IMR-90 (cell line): ENCODE data around the gene CHMP4A. TPM values are rescaled to one million over a fixed set of nuclear protein-coding genes. Genes with fewer than 3 reads are reported as not detected.
"Not testable (repeated sequence)": the region's sequence is repeated elsewhere in the genome, so short reads cannot be mapped to it uniquely, and the experiment has no call there.

Source experiments
- ATAC-seq: fragments of 200-7000 bp; cut with Tn5 transposase; 2 replicates; pipeline ENCODE4 v1.9.1; 2020; ENCODE audit warnings: low read depth, mild to moderate bottlenecking, moderate library complexity
- BruUV-seq: library from RNA; stranded (reverse); fragments of 400-500 nt; replicated peaks from 2 replicates; lab custom pipeline; 2021; lab: Mats Ljungman, UMichigan
- CTCF ChIA-PET: fragments of 300-600 bp; formaldehyde crosslinking; extraction: SDS; loops from one replicate; lab custom pipeline; 2021; ENCODE audit warnings: antibody characterized with exemption; lab: Yijun Ruan, JAX
- POLR2A ChIA-PET: fragments of 300-600 bp; sonication (Branson Sonifier 250); formaldehyde crosslinking; loops from one replicate; lab custom pipeline; 2022; ENCODE audit warnings: antibody characterized with exemption; ENCODE audit not compliant: unreplicated experiment; lab: Charles Lee
- DNase-seq: peaks from one replicate; pipeline ENCODE4 v3.0.0; 2013
- H2AFZ ChIP-seq: replicated peaks from 2 replicates; pipeline ENCODE3; 2013; ENCODE audit warnings: low read length, mild to moderate bottlenecking; ENCODE audit not compliant: poor library complexity
- H2AK5ac ChIP-seq: 2 replicates; pipeline ENCODE4 v1.6.1; 2013; ENCODE audit warnings: low read depth, low read length, inconsistent platforms
- H2AK9ac ChIP-seq: replicated peaks from 2 replicates; pipeline ENCODE3; 2013; ENCODE audit warnings: mild to moderate bottlenecking, low read depth, low read length, moderate library complexity; ENCODE audit not compliant: poor library complexity
- H2BK120ac ChIP-seq: 2 replicates; pipeline ENCODE4 v1.6.1; 2013; ENCODE audit warnings: low read depth, low read length, inconsistent platforms
- H2BK15ac ChIP-seq: 3 replicates; pipeline ENCODE4 v1.6.1; 2013; ENCODE audit warnings: low read depth, low read length, inconsistent platforms
- H2BK20ac ChIP-seq: 2 replicates; pipeline ENCODE4 v1.6.1; 2013; ENCODE audit warnings: low read depth, mild to moderate bottlenecking, inconsistent platforms, low read length, moderate library complexity
- H2BK5ac ChIP-seq: 2 replicates; pipeline ENCODE4 v1.6.1; 2013; ENCODE audit warnings: mild to moderate bottlenecking, low read depth, low read length, inconsistent platforms; ENCODE audit not compliant: poor library complexity, severe bottlenecking
- H3K14ac ChIP-seq: replicated peaks from 2 replicates; pipeline ENCODE4 v1.6.1; 2013; ENCODE audit warnings: low read depth, low read length, inconsistent platforms
- H3K18ac ChIP-seq: 2 replicates; pipeline ENCODE4 v1.6.1; 2013; ENCODE audit warnings: low read depth, low read length, control low read depth
- H3K23ac ChIP-seq: 2 replicates; pipeline ENCODE4 v1.6.1; 2013; ENCODE audit warnings: low read depth, low read length, inconsistent platforms
- H3K27ac ChIP-seq: 2 replicates; pipeline ENCODE4 v1.5.1; 2013; ENCODE audit warnings: mild to moderate bottlenecking, control low read depth, low read length; ENCODE audit not compliant: insufficient read depth
- H3K27me3 ChIP-seq: 2 replicates; pipeline ENCODE4 v1.6.1; 2013; ENCODE audit warnings: low read length; ENCODE audit not compliant: control insufficient read depth, insufficient read depth
- H3K36me3 ChIP-seq: 2 replicates; pipeline ENCODE4 v1.6.1; 2013; ENCODE audit warnings: low read length, mixed read lengths; ENCODE audit not compliant: control insufficient read depth, insufficient read depth
- H3K4ac ChIP-seq: 2 replicates; pipeline ENCODE4 v1.6.1; 2013; ENCODE audit warnings: low read depth, low read length, inconsistent platforms
- H3K4me1 ChIP-seq: 2 replicates; pipeline ENCODE4 v1.6.1; 2013; ENCODE audit warnings: low read length, mixed read lengths; ENCODE audit not compliant: control insufficient read depth, insufficient read depth
- H3K4me2 ChIP-seq: 2 replicates; pipeline ENCODE4 v1.6.1; 2013; ENCODE audit warnings: low read depth, mild to moderate bottlenecking, control low read depth, low read length, moderate library complexity
- H3K4me3 ChIP-seq: 2 replicates; pipeline ENCODE4 v1.5.1; 2013; ENCODE audit warnings: low read depth, mild to moderate bottlenecking, control low read depth, low read length, moderate library complexity; ENCODE audit not compliant: insufficient read depth
- H3K56ac ChIP-seq: 2 replicates; pipeline ENCODE4 v1.6.1; 2013; ENCODE audit warnings: low read length, inconsistent platforms; ENCODE audit not compliant: insufficient read depth; ENCODE audit errors: extremely low read depth
- H3K79me1 ChIP-seq, 2 experiments: 2 replicates each; pipeline ENCODE4 v1.6.1; 2013; ENCODE audit warnings: low read length in 2 of 2, inconsistent platforms in 1 of 2, low read depth in 1 of 2
- H3K9ac ChIP-seq: 2 replicates; pipeline ENCODE4 v1.6.1; 2013; ENCODE audit warnings: low read depth, low read length, control low read depth
- H3K9me1 ChIP-seq: 2 replicates; pipeline ENCODE4 v1.6.1; 2013; ENCODE audit warnings: low read length, inconsistent platforms; ENCODE audit not compliant: insufficient read depth
- H3K9me3 ChIP-seq: 2 replicates; pipeline ENCODE4 v1.6.1; 2013; ENCODE audit warnings: low read length; ENCODE audit not compliant: control insufficient read depth, insufficient read depth
- H4K20me1 ChIP-seq: 2 replicates; pipeline ENCODE4 v1.6.1; 2013; ENCODE audit warnings: low read length, inconsistent platforms; ENCODE audit not compliant: insufficient read depth
- H4K5ac ChIP-seq: 2 replicates; pipeline ENCODE4 v1.6.1; 2013; ENCODE audit warnings: mild to moderate bottlenecking, low read depth, low read length, control low read depth
- H4K8ac ChIP-seq, 2 experiments: 2 replicates each; pipeline ENCODE4 v1.6.1; 2013; ENCODE audit warnings: low read depth in 2 of 2, low read length in 2 of 2, control low read depth in 1 of 2, inconsistent platforms in 1 of 2
- H4K91ac ChIP-seq: 2 replicates; pipeline ENCODE4 v1.6.1; 2013; ENCODE audit warnings: low read depth, low read length, inconsistent platforms; ENCODE audit not compliant: insufficient read depth
- WGBS, 2 experiments: methylation state at CpG; one replicate each; pipeline versions ENCODE4 v1.1.5 to v1.1.7; 2013; ENCODE audit warnings: missing lambda C conversion rate in 2 of 2; ENCODE audit not compliant: insufficient read length in 1 of 2; ENCODE audit errors: extremely low coverage in 2 of 2; 5-methylcytosine and 5-hydroxymethylcytosine counted together
- dilution Hi-C: fragments of 300-500 bp; cut with HindIII; formaldehyde crosslinking; loops from one replicate; pipeline ENCODE4 v1.14.3; 2018; ENCODE audit warnings: low sequenced_read_pairs; ENCODE audit not compliant: unreplicated experiment
- in situ Hi-C: fragments of 300-500 bp; cut with MboI; formaldehyde crosslinking; loops from 3 replicates; pipeline ENCODE4 v1.14.3; 2019; ENCODE audit warnings: low sequenced_read_pairs, inconsistent platforms, mixed read lengths
- intact Hi-C: fragments of 100-400 bp; cut with micrococcal nuclease; formaldehyde crosslinking; loops from 2 replicates; pipeline ENCODE4 v1.10.0; 2022
- polyA plus RNA-seq, 3 experiments: library from polyadenylated mRNA; depleted of rRNA; stranded (reverse); fragments of >200 nt; gene quantifications; 2 replicates each; pipeline ENCODE4 v1.2.3, GENCODE V29; 2012; ENCODE audit warnings: low replicate concordance in 1 of 3
- total RNA-seq: library from RNA; depleted of rRNA; stranded (reverse); fragments of >200 nt; gene quantifications from 2 replicates; pipeline ENCODE4 v1.2.3, GENCODE V29; 2012

CHMP4A gene
- total and polyA plus RNA-seq, 2 of the 4 experiments (the other 2 are of a cell fraction) = 22.0 to 63.8 TPM

- H4K8ac ChIP-seq, H3K56ac ChIP-seq, H2BK15ac ChIP-seq, H3K4ac ChIP-seq, H3K9me1 ChIP-seq, H2AFZ ChIP-seq, H3K9ac ChIP-seq, H2AK9ac ChIP-seq, H3K14ac ChIP-seq, BruUV-seq, H3K4me1 ChIP-seq, H4K20me1 ChIP-seq, H3K23ac ChIP-seq, ATAC-seq, H2BK5ac ChIP-seq, in situ Hi-C loops, H2AK5ac ChIP-seq, DNase-seq, H3K36me3 ChIP-seq, H3K4me3 ChIP-seq, H4K5ac ChIP-seq, H2BK120ac ChIP-seq, POLR2A ChIA-PET, H3K4me2 ChIP-seq, H3K9me3 ChIP-seq, H2BK20ac ChIP-seq, H3K27ac ChIP-seq, dilution Hi-C loops, H3K18ac ChIP-seq, H4K91ac ChIP-seq, H3K27me3 ChIP-seq: not testable (repeated sequence)
- intact Hi-C loops = loop anchor here (1.0 to 10.0 kb wide), 3 partner anchors 15 to 218 kb away; partner anchors contain the start of genes GMPR2 and NEDD8
- no CpG with 5 or more reads among the region's 1 CpG for WGBS, 2 experiments
- CTCF ChIA-PET = interaction anchor here (0.7 to 1.8 kb wide), 2 partner anchors 11 to 25 kb away, joined by 6 to 7 read pairs; partner anchors contain the start of gene TINF2
- peaks cover 11 to 68% of the 10 kb centered on the region in 2 experiments for H3K79me1 ChIP-seq
Measured at GRCh38 chr14:24216876-24217275, 3.6 kb upstream of the CHMP4A start.
